Measurements from ENCODE around the gene FGF2.

FGF2 gene

GRCh38 chr4:122879001-122879400 lies 52.4 kb downstream of the FGF2 start:
- DNase-seq (ENCODE audit: extremely low read depth, insufficient read length): no peak
- no peaks in the 10 kb centered on the region for H3K36me3 ChIP-seq (ENCODE audit: control insufficient read depth, insufficient read depth, low read length)
- no peak for TF ChIP-seq CTCF (IDR thresholded peaks at IDR 0.05; ENCODE audit: insufficient read depth, low read length, poor library complexity, severe bottlenecking)
- no peaks in the 10 kb centered on the region for H3K27me3 ChIP-seq (replicated peaks; ENCODE audit: control insufficient read depth, insufficient read depth, low read length)
- H3K4me3 ChIP-seq (replicated peaks; ENCODE audit: low read depth, low read length): no peak overlapping the region

GRCh38 chr4:122882857-122883735 lies 56.5 kb downstream of the FGF2 start:
- H3K4me3 ChIP-seq (replicated peaks; ENCODE audit: low read depth, low read length): no peak overlapping the region
- DNase-seq (ENCODE audit: extremely low read depth, insufficient read length): no peak
- TF ChIP-seq CTCF (IDR thresholded peaks at IDR 0.05; ENCODE audit: insufficient read depth, low read length, poor library complexity, severe bottlenecking): no peak
- no peaks in the 10 kb centered on the region for H3K27me3 ChIP-seq (replicated peaks; ENCODE audit: control insufficient read depth, insufficient read depth, low read length)
- H3K36me3 ChIP-seq (ENCODE audit: control insufficient read depth, insufficient read depth, low read length): no peaks in the 10 kb centered on the region

GRCh38 chr4:122884499-122884898 lies 57.9 kb downstream of the FGF2 start:
- H3K4me3 ChIP-seq (replicated peaks; ENCODE audit: low read depth, low read length): no peak overlapping the region
- no peaks in the 10 kb centered on the region for H3K36me3 ChIP-seq (ENCODE audit: control insufficient read depth, insufficient read depth, low read length)
- no peak for DNase-seq (ENCODE audit: extremely low read depth, insufficient read length)
- no peak for TF ChIP-seq CTCF (IDR thresholded peaks at IDR 0.05; ENCODE audit: insufficient read depth, low read length, poor library complexity, severe bottlenecking)
- no peaks in the 10 kb centered on the region for H3K27me3 ChIP-seq (replicated peaks; ENCODE audit: control insufficient read depth, insufficient read depth, low read length)

GRCh38 chr4:122889726-122890125 lies 63.1 kb downstream of the FGF2 start:
- Histone ChIP-seq H3K27me3 (replicated peaks; ENCODE audit: control insufficient read depth, insufficient read depth, low read length) (no peaks in the 10 kb centered on the region), H3K4me3 (replicated peaks; ENCODE audit: low read depth, low read length) (no peak overlapping the region), H3K36me3 (ENCODE audit: control insufficient read depth, insufficient read depth, low read length) (no peaks in the 10 kb centered on the region)
- no peak for DNase-seq (ENCODE audit: extremely low read depth, insufficient read length)
- no peak for TF ChIP-seq CTCF (IDR thresholded peaks at IDR 0.05; ENCODE audit: insufficient read depth, low read length, poor library complexity, severe bottlenecking)

- DNase-seq (ENCODE audit: extremely low read depth, insufficient read length): peak; percentile 6
- Histone ChIP-seq H3K4me3 (replicated peaks; ENCODE audit: low read depth, low read length) (no peak overlapping the region), H3K36me3 (ENCODE audit: control insufficient read depth, insufficient read depth, low read length) (no peaks in the 10 kb centered on the region), H3K27me3 (replicated peaks; ENCODE audit: control insufficient read depth, insufficient read depth, low read length) (no peaks in the 10 kb centered on the region)
- TF ChIP-seq CTCF (IDR thresholded peaks at IDR 0.05; ENCODE audit: insufficient read depth, low read length, poor library complexity, severe bottlenecking): no peak
Observed at GRCh38 chr4:122890147-122890795, 63.6 kb downstream of the FGF2 start.

All from GM06990 (cell line).